Cardiac fibroblast (primary cell): Measurements from ENCODE around the gene EIF3L.

Experiments used
- DNase-seq, 2 donors: peaks; one replicate each; pipeline versions ENCODE4 v3.0.0 to v3.0.0-alpha.2; 2010; ENCODE audit warnings: low read depth in 2 of 2
- H3K4me3 ChIP-seq, 2 donors: replicated peaks in 1 of 2; 1 replicate in 1 of 2; 2 replicates in 1 of 2; pipeline ENCODE4 v1.5.1; 2011; ENCODE audit warnings: low read depth in 2 of 2, low read length in 2 of 2, mild to moderate bottlenecking in 2 of 2, moderate library complexity in 1 of 2
- TF ChIP-seq, protein P1 (sequence below): IDR thresholded peaks from one replicate; pipeline ENCODE4 v1.5.1; 2011; ENCODE audit warnings: low read depth, mild to moderate bottlenecking, low read length, inconsistent platforms

EIF3L gene

DNA sequence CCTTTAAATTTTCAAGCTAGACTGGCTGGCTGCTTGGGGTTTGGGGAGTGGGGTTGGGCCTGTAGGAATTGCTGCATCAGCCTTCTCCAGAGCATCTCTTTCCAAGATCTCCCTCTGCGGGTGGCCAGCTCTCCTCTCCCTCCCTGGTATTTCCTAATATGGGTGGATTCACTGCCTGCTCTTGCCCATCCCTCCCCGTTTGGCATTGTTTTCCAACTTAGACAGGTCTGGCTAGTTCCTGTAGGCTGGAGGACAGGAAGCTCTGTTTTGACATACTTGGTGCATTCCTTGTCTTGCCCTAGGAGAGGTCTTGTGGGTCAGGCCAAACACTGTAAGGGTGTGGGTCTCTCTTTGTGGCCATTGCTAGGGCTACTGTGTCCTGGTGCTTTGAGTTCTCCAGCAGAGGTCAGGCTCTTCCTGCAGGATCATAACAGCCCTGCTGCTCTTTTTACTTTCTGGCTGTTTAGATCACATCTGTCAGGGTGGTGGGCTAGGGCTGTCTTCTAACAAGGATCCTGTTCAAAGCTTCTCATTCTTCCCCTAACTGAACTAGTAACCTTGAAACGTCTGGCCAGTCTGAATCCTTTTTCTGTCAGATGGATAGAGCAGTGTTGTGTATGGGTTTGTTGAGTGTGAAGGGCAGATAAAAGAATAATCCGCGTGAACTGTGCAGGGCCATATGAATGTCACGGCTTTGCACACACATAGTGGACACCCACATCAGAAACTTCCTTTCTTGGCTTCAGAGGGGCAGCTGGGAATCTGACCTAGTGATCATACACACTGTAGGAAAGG is 38.6 kb downstream of the EIF3L start:
- TF ChIP-seq, protein P1, sequence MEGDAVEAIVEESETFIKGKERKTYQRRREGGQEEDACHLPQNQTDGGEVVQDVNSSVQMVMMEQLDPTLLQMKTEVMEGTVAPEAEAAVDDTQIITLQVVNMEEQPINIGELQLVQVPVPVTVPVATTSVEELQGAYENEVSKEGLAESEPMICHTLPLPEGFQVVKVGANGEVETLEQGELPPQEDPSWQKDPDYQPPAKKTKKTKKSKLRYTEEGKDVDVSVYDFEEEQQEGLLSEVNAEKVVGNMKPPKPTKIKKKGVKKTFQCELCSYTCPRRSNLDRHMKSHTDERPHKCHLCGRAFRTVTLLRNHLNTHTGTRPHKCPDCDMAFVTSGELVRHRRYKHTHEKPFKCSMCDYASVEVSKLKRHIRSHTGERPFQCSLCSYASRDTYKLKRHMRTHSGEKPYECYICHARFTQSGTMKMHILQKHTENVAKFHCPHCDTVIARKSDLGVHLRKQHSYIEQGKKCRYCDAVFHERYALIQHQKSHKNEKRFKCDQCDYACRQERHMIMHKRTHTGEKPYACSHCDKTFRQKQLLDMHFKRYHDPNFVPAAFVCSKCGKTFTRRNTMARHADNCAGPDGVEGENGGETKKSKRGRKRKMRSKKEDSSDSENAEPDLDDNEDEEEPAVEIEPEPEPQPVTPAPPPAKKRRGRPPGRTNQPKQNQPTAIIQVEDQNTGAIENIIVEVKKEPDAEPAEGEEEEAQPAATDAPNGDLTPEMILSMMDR = peak; percentile 68
- DNase-seq = peak; percentile 89 to 96
- H3K4me3 ChIP-seq = no peak overlapping the region

DNA sequence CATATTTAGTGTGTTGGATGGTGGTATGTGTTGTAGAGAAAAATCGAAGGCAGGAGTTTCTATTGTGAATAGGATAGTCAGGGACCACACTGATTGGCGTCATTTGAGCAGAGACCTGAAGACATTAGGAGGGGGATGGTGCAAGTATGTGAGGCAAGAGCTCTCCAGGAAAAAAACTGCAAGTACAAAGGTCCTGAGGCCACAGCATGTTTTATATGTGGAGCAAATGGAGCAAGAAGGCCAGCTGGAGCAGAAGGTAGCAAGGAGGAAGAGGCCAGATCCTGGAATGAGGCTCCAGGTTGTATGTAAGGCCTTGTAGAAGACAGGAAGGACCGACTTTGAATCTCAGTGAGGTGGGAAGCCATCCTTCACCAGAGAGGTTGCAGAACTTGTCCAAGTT is 42.7 kb downstream of the EIF3L start:
- no peak overlapping the region for H3K4me3 ChIP-seq
- no peak for DNase-seq
- TF ChIP-seq, protein P1 = no peak

DNA sequence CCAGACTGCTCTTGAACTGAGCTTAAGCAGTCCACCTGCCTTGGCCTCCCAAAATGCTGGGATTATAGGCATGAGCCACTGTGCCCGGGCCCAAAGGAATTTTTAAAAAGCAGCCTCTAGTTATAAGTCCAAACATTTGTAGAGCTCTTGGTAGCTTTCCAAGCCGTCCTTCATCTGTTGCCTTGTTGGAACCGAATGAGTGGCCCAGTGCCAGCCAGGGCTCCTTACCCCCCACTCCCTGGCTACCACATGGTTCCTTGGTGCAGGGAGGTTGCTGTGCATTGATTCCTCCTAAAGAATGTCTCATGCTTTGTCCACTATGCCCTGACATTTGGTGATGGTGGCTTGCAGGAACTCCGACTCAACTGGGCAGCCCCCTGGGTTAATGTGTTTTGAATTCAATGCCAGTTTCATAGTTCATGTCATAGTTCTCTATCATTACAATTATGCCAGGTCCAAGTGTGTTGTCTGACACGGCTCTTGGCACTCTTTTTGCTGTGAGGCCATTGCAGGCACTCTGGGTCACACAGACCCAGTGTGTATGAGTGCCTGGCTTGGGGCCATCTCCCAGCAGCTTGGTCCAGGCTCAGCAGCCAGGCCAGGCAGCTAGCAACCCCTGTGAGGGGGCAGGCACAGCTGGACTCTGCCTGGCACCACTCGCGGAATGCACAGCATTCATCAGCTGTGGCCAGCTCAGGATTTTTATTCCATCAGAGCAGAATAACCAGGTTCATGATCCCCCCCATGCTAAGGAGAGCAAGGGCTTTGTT is 43.5 kb downstream of the EIF3L start:
- peak in 1 of 2 donors; percentile 38 for DNase-seq
- TF ChIP-seq, protein P1 = no peak
- no peak overlapping the region for H3K4me3 ChIP-seq

DNA sequence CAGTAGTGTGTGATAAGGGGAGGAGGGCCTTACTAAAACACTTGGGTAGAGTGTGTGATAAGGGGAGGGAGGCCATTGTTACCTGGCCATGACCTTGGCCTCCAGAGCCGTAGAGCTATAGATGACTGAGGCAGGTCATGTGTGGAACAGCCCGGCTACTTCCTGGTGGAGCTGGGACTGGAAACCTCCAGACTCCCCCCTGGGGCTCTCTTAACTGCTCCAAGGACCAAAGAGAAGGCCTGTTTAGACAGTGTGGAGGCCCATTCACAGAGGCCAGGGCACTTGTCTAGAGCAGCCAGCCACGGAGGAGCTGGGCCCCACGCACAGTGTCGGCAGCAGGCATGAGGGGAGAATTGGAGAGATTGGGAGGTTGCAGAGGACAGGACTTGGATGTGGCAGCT is 44.4 kb downstream of the EIF3L start:
- no peak overlapping the region for H3K4me3 ChIP-seq
- DNase-seq = no peak
- TF ChIP-seq, protein P1 = no peak

DNA sequence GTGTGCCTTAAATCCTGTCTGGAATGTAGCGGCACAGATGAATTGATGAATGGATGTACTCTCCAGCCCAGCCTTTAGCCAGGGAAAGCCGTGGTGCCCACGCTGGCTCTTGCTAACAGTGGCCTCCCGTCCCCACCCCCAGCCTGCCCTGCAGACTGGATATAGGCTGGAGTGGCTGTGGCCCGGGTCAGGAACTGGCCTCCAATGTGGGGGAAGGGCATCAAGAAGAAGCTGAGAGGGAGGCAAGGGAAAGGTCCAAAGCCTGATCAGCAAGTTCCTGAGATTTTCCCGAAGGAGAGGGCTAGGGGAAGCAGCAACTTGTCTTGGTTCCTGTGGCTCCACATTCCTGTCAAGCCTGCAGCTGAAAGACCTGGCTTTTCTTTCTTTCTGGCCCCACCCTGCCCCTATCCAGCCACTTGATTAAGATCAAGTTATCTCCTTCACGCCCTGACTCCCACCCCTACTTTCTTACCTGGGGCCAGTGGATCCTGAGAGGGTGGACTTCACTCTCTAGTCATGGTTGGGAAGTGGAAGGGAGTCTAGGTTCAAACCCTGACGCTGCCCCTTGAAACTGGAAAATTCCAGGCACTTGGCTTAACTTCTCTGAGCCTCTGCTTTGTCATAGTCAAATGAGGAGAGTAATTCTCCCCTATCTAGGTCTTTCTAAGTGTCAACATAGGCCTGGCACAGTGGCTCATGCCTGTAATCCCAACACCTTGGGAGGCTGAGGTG is 45.9 kb downstream of the EIF3L start:
- no peak for DNase-seq
- H3K4me3 ChIP-seq = no peak overlapping the region
- TF ChIP-seq, protein P1 = no peak

DNA sequence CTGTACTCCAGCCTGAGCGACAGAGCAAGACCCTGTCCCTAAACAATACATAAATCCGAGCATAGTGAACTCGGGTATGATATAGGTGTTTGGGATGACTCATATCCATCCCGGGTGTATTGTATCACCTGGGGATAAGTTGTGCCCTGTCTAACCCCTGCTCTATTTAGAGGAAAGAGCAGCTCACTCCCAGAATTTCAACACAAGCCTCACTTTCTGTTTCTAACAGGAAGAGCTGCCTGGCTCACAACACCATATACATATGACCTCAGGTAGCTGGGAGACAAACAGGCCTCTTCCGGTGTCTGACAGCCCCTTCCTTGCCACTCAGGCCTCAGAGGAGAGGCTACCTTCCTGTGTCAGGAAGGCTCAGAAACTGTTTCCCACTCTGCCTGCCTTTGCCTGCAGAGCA is 47.0 kb downstream of the EIF3L start:
- peak; percentile 43 to 51 for DNase-seq
- TF ChIP-seq, protein P1 = no peak
- no peak overlapping the region for H3K4me3 ChIP-seq
